GM23248 (cell line): Measurements from ENCODE around the gene AOC3.

Source experiments
- EZH2 ChIP-seq: fragments of 200-600 bp; sonication (generic); IDR thresholded peaks from 2 replicates; pipeline ENCODE4 v1.6.1; 2018; ENCODE audit warnings: antibody characterized with exemption, mild to moderate bottlenecking; ENCODE audit not compliant: insufficient read depth, poor library complexity, severe bottlenecking
- EZH2phosphoT487 ChIP-seq: fragments of 200-600 bp; sonication (generic); IDR thresholded peaks from 2 replicates; pipeline ENCODE4 v1.6.1; 2018; ENCODE audit warnings: antibody characterized with exemption, moderate library complexity, mild to moderate bottlenecking, low read depth; ENCODE audit not compliant: insufficient read depth

- TF ChIP-seq EZH2 (no peak), EZH2phosphoT487 (no peak)
Measured at GRCh38 chr17:42809250-42809649, 41.7 kb upstream of the AOC3 start.
